GM20000 (cell line): ENCODE data around the gene UBE2G2.

ENCODE experiments used
- DNase-seq: peaks from one replicate; pipeline ENCODE4 v3.0.0; 2012; ENCODE audit warnings: low spot score
- CTCF ChIP-seq: IDR thresholded peaks from 2 replicates; pipeline ENCODE4 v1.5.1; 2012; ENCODE audit warnings: mild to moderate bottlenecking, control low read depth; ENCODE audit errors: extremely low read depth, missing control alignments

Gene UBE2G2

GRCh38 chr21:44771896-44772525 lies 29.6 kb downstream of the UBE2G2 start:
- DNase-seq = no peak
- no peak for TF ChIP-seq CTCF

GRCh38 chr21:44767834-44768831 lies 33.5 kb downstream of the UBE2G2 start:
- no peak for DNase-seq
- no peak for TF ChIP-seq CTCF

GRCh38 chr21:44766818-44767354 lies 34.7 kb downstream of the UBE2G2 start:
- DNase-seq = no peak
- TF ChIP-seq CTCF = no peak

- no peak for TF ChIP-seq CTCF
- DNase-seq = no peak
These were observed 35.4 kb downstream of the UBE2G2 start for GRCh38 chr21:44766014-44766817.

- TF ChIP-seq CTCF = no peak
- no peak for DNase-seq
These were observed 36.2 kb downstream of the UBE2G2 start for GRCh38 chr21:44765231-44766013.

GRCh38 chr21:44764319-44765230 lies 37.0 kb downstream of the UBE2G2 start:
- DNase-seq = no peak
- TF ChIP-seq CTCF = no peak
